Iris pigment epithelial cell (primary cell): ENCODE measurements around the gene CPNE8.

ENCODE experiments used
- DNase-seq: peaks from one replicate; pipeline ENCODE4 v3.0.0-alpha.2; 2011; ENCODE audit warnings: low read depth

CPNE8 gene

GRCh38 chr12:38728894-38729293, 176.5 kb downstream of the CPNE8 start:
- DNase-seq: no peak

GRCh38 chr12:38721611-38722252, 183.7 kb downstream of the CPNE8 start:
- DNase-seq: no peak

GRCh38 chr12:38720661-38721060, 184.7 kb downstream of the CPNE8 start:
- DNase-seq: no peak

GRCh38 chr12:38713294-38713693, 192.1 kb downstream of the CPNE8 start:
- no peak for DNase-seq

GRCh38 chr12:38711054-38711453, 194.3 kb downstream of the CPNE8 start:
- no peak for DNase-seq

GRCh38 chr12:38708466-38708865, 196.9 kb downstream of the CPNE8 start:
- DNase-seq: no peak

GRCh38 chr12:38707648-38708047, 197.7 kb downstream of the CPNE8 start:
- no peak for DNase-seq

GRCh38 chr12:38697289-38697688, 208.1 kb downstream of the CPNE8 start:
- no peak for DNase-seq

- no peak for DNase-seq
These were observed 210.3 kb downstream of the CPNE8 start for GRCh38 chr12:38695057-38695456.

GRCh38 chr12:38691164-38691563, 214.2 kb downstream of the CPNE8 start:
- peak; percentile 1 for DNase-seq

GRCh38 chr12:38690646-38691045, 214.7 kb downstream of the CPNE8 start:
- DNase-seq: no peak

GRCh38 chr12:38689704-38690103, 215.7 kb downstream of the CPNE8 start:
- DNase-seq: peak; percentile 11

- DNase-seq: no peak
These were observed 216.2 kb downstream of the CPNE8 start for GRCh38 chr12:38689195-38689594.

GRCh38 chr12:38682521-38682920, 222.9 kb downstream of the CPNE8 start:
- no peak for DNase-seq

- no peak for DNase-seq
These were observed 235.9 kb downstream of the CPNE8 start for GRCh38 chr12:38669530-38669929.

- no peak for DNase-seq
These were observed 236.3 kb downstream of the CPNE8 start for GRCh38 chr12:38669081-38669480.

- DNase-seq: no peak
These were observed 239.0 kb downstream of the CPNE8 start for GRCh38 chr12:38666425-38666824.

GRCh38 chr12:38664661-38665269, 240.6 kb downstream of the CPNE8 start:
- no peak for DNase-seq

GRCh38 chr12:38662829-38663228, 242.6 kb downstream of the CPNE8 start:
- peak; percentile 6 for DNase-seq

GRCh38 chr12:38653650-38654049, 251.7 kb downstream of the CPNE8 start:
- no peak for DNase-seq

- no peak for DNase-seq
These were observed 256.6 kb downstream of the CPNE8 start for GRCh38 chr12:38648813-38649212.

- DNase-seq: no peak
These were observed 259.2 kb downstream of the CPNE8 start for GRCh38 chr12:38646146-38646545.

GRCh38 chr12:38639625-38640024, 265.8 kb downstream of the CPNE8 start:
- no peak for DNase-seq

GRCh38 chr12:38638401-38638800, 267.0 kb downstream of the CPNE8 start:
- no peak for DNase-seq
